SK-N-SH treated with all-trans-retinoic acid at 6 μM for 48 hours (cell line): Measurements from ENCODE around the gene LARP4B.

Source experiments
- ARNTL ChIP-seq: fragments of 450-650 bp; formaldehyde crosslinking; IDR thresholded peaks from 2 replicates; pipeline ENCODE4 v1.5.0; 2020; ENCODE audit warnings: low read depth, mild to moderate bottlenecking, moderate library complexity, borderline replicate concordance
- GLIS3 ChIP-seq: fragments of 250-450 bp; sonication (Bioruptor Pico); IDR thresholded peaks from 2 replicates; pipeline ENCODE4 v1.5.0; 2020; ENCODE audit warnings: mild to moderate bottlenecking, moderate library complexity
- ISL1 ChIP-seq: fragments of 250-450 bp; sonication (Bioruptor Pico); IDR thresholded peaks from 2 replicates; pipeline ENCODE4 v2.1.2; 2022; ENCODE audit warnings: mild to moderate bottlenecking, moderate library complexity
- OSR1 ChIP-seq: fragments of 250-450 bp; sonication (Bioruptor Pico); IDR thresholded peaks from 2 replicates; pipeline ENCODE4 v1.8.0; 2022; ENCODE audit warnings: moderate library complexity, mild to moderate bottlenecking, inconsistent platforms
- TCF4 ChIP-seq: fragments of 250-450 bp; sonication (Bioruptor Pico); IDR thresholded peaks from 2 replicates; pipeline ENCODE4 v1.8.0; 2021; ENCODE audit warnings: mild to moderate bottlenecking, moderate library complexity, borderline replicate concordance
- ZC3H10 ChIP-seq: fragments of 250-450 bp; sonication (Bioruptor Pico); IDR thresholded peaks from 2 replicates; pipeline ENCODE4 v1.5.1; 2021; ENCODE audit warnings: mild to moderate bottlenecking, moderate library complexity
- ZFP30 ChIP-seq: fragments of 450-650 bp; formaldehyde crosslinking; IDR thresholded peaks from 2 replicates; pipeline ENCODE4 v1.5.0; 2022; ENCODE audit warnings: mild to moderate bottlenecking, moderate library complexity
- ZNF8 ChIP-seq: fragments of 450-650 bp; formaldehyde crosslinking; IDR thresholded peaks from 2 replicates; pipeline ENCODE4 v1.5.0; 2020; ENCODE audit warnings: mild to moderate bottlenecking, moderate library complexity
- TF ChIP-seq, protein P1 (sequence below): fragments of 250-450 bp; sonication (Bioruptor Pico); IDR thresholded peaks from 2 replicates; pipeline ENCODE4 v1.5.1; 2020; ENCODE audit warnings: low read depth, mild to moderate bottlenecking, moderate library complexity
- TF ChIP-seq, protein P2 (sequence below): fragments of 250-450 bp; sonication (Bioruptor Pico); IDR thresholded peaks from 2 replicates; pipeline ENCODE4 v1.8.0; 2021; ENCODE audit warnings: low read depth, mild to moderate bottlenecking, moderate library complexity, borderline replicate concordance
- TF ChIP-seq, protein P3 (sequence below): fragments of 250-450 bp; sonication (Bioruptor Pico); IDR thresholded peaks from 2 replicates; pipeline ENCODE4 v1.8.0; 2020; ENCODE audit warnings: mild to moderate bottlenecking, moderate library complexity, borderline replicate concordance
- TF ChIP-seq, protein P4 (sequence below): fragments of 250-450 bp; sonication (Bioruptor Pico); IDR thresholded peaks from 2 replicates; pipeline ENCODE4 v1.5.1; 2021; ENCODE audit warnings: mild to moderate bottlenecking, moderate library complexity
- TF ChIP-seq, protein P5 (sequence below): fragments of 250-450 bp; sonication (Bioruptor Pico); IDR thresholded peaks from 2 replicates; pipeline ENCODE4 v1.5.0; 2020; ENCODE audit warnings: mild to moderate bottlenecking, moderate library complexity

DNA sequence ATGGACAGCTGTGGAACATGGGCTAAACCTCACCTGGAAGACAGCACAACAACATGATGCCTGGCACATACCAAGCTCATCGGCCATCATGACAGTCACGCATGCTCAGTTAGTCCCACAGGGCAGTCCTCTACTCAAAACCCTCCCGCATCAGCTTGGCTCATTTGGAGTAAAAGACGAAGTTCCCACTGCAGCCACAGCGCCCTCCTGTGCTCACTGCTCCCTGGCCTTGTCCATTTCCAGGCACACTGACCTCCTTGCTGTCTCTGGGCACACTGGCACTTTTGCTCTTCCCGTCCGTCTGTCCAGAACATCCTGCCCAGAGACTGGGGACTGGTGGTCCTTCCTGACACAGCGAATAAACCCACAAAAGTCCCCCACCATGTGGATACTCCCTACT is 66.2 kb downstream of the LARP4B start:
- TF ChIP-seq ZFP30 (CRISPR knock-in tag) (no peak), ARNTL (CRISPR knock-in tag) (no peak), ZNF8 (CRISPR knock-in tag) (no peak), ZC3H10 (CRISPR knock-in tag) (no peak), GLIS3 (CRISPR knock-in tag) (no peak), OSR1 (CRISPR knock-in tag) (no peak), ISL1 (CRISPR knock-in tag) (no peak), TCF4 (no peak)
- TF ChIP-seq, protein P1, sequence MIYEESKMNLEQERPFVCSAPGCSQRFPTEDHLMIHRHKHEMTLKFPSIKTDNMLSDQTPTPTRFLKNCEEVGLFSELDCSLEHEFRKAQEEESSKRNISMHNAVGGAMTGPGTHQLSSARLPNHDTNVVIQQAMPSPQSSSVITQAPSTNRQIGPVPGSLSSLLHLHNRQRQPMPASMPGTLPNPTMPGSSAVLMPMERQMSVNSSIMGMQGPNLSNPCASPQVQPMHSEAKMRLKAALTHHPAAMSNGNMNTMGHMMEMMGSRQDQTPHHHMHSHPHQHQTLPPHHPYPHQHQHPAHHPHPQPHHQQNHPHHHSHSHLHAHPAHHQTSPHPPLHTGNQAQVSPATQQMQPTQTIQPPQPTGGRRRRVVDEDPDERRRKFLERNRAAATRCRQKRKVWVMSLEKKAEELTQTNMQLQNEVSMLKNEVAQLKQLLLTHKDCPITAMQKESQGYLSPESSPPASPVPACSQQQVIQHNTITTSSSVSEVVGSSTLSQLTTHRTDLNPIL (CRISPR knock-in tag) = no peak
- TF ChIP-seq, protein P2, sequence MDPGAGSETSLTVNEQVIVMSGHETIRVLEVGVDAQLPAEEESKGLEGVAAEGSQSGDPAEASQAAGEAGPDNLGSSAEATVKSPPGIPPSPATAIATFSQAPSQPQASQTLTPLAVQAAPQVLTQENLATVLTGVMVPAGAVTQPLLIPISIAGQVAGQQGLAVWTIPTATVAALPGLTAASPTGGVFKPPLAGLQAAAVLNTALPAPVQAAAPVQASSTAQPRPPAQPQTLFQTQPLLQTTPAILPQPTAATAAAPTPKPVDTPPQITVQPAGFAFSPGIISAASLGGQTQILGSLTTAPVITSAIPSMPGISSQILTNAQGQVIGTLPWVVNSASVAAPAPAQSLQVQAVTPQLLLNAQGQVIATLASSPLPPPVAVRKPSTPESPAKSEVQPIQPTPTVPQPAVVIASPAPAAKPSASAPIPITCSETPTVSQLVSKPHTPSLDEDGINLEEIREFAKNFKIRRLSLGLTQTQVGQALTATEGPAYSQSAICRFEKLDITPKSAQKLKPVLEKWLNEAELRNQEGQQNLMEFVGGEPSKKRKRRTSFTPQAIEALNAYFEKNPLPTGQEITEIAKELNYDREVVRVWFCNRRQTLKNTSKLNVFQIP = no peak
- TF ChIP-seq, protein P3, sequence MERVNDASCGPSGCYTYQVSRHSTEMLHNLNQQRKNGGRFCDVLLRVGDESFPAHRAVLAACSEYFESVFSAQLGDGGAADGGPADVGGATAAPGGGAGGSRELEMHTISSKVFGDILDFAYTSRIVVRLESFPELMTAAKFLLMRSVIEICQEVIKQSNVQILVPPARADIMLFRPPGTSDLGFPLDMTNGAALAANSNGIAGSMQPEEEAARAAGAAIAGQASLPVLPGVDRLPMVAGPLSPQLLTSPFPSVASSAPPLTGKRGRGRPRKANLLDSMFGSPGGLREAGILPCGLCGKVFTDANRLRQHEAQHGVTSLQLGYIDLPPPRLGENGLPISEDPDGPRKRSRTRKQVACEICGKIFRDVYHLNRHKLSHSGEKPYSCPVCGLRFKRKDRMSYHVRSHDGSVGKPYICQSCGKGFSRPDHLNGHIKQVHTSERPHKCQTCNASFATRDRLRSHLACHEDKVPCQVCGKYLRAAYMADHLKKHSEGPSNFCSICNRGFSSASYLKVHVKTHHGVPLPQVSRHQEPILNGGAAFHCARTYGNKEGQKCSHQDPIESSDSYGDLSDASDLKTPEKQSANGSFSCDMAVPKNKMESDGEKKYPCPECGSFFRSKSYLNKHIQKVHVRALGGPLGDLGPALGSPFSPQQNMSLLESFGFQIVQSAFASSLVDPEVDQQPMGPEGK (CRISPR knock-in tag) = no peak
- TF ChIP-seq, protein P4, sequence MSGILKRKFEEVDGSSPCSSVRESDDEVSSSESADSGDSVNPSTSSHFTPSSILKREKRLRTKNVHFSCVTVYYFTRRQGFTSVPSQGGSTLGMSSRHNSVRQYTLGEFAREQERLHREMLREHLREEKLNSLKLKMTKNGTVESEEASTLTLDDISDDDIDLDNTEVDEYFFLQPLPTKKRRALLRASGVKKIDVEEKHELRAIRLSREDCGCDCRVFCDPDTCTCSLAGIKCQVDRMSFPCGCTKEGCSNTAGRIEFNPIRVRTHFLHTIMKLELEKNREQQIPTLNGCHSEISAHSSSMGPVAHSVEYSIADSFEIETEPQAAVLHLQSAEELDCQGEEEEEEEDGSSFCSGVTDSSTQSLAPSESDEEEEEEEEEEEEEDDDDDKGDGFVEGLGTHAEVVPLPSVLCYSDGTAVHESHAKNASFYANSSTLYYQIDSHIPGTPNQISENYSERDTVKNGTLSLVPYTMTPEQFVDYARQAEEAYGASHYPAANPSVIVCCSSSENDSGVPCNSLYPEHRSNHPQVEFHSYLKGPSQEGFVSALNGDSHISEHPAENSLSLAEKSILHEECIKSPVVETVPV (CRISPR knock-in tag) = no peak
- TF ChIP-seq, protein P5, sequence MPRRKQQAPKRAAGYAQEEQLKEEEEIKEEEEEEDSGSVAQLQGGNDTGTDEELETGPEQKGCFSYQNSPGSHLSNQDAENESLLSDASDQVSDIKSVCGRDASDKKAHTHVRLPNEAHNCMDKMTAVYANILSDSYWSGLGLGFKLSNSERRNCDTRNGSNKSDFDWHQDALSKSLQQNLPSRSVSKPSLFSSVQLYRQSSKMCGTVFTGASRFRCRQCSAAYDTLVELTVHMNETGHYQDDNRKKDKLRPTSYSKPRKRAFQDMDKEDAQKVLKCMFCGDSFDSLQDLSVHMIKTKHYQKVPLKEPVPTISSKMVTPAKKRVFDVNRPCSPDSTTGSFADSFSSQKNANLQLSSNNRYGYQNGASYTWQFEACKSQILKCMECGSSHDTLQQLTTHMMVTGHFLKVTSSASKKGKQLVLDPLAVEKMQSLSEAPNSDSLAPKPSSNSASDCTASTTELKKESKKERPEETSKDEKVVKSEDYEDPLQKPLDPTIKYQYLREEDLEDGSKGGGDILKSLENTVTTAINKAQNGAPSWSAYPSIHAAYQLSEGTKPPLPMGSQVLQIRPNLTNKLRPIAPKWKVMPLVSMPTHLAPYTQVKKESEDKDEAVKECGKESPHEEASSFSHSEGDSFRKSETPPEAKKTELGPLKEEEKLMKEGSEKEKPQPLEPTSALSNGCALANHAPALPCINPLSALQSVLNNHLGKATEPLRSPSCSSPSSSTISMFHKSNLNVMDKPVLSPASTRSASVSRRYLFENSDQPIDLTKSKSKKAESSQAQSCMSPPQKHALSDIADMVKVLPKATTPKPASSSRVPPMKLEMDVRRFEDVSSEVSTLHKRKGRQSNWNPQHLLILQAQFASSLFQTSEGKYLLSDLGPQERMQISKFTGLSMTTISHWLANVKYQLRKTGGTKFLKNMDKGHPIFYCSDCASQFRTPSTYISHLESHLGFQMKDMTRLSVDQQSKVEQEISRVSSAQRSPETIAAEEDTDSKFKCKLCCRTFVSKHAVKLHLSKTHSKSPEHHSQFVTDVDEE (CRISPR knock-in tag) = no peak
